ENCODE data around the gene P2RY14.

DNA sequence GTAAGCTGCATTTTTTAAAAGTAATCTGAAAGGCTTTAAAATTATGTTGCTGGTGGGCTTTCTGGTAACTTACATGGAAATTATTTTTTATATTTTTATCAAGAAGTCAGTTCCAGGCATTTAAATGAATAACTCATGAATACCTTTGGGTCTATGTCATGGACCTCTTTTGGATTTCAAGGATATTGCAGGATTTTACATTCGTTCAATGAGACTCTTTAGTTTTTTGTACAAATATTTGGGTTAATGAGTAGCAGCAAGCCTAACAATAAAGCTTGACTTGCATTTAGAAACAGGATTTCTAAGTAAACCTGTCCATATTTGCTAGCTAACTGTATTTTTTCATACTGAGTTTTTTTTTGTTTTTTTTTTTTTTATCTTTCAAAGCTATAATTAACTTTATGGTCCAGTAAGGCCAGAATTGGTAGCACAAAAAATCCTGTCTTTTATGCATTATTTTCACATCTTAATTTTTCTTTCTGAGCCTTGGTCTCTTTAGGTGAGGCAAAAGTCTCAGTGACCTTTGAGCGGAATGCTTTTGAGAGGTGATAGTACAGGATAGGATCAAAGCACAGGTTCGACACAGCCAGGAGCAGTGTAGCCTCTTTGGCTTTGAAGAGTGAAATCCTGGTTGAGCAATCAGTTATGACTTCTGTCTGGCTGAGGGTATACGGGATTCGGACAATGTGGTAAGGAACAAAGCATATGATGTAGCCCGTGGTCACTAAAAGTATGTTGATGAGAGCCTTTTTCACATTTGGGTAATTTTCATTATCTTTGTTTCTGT is 80.2 kb downstream of the P2RY14 start:
- TF ChIP-seq, protein P1, sequence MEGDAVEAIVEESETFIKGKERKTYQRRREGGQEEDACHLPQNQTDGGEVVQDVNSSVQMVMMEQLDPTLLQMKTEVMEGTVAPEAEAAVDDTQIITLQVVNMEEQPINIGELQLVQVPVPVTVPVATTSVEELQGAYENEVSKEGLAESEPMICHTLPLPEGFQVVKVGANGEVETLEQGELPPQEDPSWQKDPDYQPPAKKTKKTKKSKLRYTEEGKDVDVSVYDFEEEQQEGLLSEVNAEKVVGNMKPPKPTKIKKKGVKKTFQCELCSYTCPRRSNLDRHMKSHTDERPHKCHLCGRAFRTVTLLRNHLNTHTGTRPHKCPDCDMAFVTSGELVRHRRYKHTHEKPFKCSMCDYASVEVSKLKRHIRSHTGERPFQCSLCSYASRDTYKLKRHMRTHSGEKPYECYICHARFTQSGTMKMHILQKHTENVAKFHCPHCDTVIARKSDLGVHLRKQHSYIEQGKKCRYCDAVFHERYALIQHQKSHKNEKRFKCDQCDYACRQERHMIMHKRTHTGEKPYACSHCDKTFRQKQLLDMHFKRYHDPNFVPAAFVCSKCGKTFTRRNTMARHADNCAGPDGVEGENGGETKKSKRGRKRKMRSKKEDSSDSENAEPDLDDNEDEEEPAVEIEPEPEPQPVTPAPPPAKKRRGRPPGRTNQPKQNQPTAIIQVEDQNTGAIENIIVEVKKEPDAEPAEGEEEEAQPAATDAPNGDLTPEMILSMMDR (IDR thresholded peaks at IDR 0.05) = no peak
- TF ChIP-seq EZH2 (IDR thresholded peaks at IDR 0.05) (no peak), EZH2phosphoT487 (IDR thresholded peaks at IDR 0.05) (no peak)

Data from neural progenitor cell (in vitro differentiated cells).